Esophagus (tissue), 2 donors: ENCODE data around the gene CMSS1. TPM values are rescaled to one million over a fixed set of nuclear protein-coding genes. Genes with fewer than 3 reads are reported as not detected.

Experiments used
- H3K27ac ChIP-seq, 2 donors: one replicate each; pipeline ENCODE4 v1.5.1; 2013; ENCODE audit warnings: low read depth in 2 of 2, mild to moderate bottlenecking in 2 of 2, inconsistent platforms in 1 of 2, low read length in 1 of 2, moderate library complexity in 1 of 2
- H3K27me3 ChIP-seq, 2 donors: one replicate each; pipeline ENCODE4 v1.6.1; 2013; ENCODE audit warnings: low read length in 2 of 2, control low read depth in 1 of 2, mild to moderate bottlenecking in 1 of 2; ENCODE audit not compliant: insufficient read depth in 2 of 2, control insufficient read depth in 1 of 2
- H3K36me3 ChIP-seq, 2 donors: one replicate each; pipeline ENCODE4 v1.6.1; 2013; ENCODE audit warnings: low read length in 1 of 2; ENCODE audit not compliant: control insufficient read depth in 2 of 2, insufficient read depth in 2 of 2
- H3K4me1 ChIP-seq, 2 donors: one replicate each; pipeline ENCODE4 v1.6.1; 2013; ENCODE audit warnings: low read length in 1 of 2; ENCODE audit not compliant: control insufficient read depth in 2 of 2, insufficient read depth in 2 of 2
- H3K4me3 ChIP-seq, 2 donors: one replicate each; pipeline ENCODE4 v1.5.1; 2013; ENCODE audit warnings: low read length in 2 of 2, mild to moderate bottlenecking in 2 of 2, low read depth in 1 of 2, moderate library complexity in 1 of 2
- H3K9me3 ChIP-seq, 2 donors: one replicate each; pipeline ENCODE4 v1.6.1; 2013; ENCODE audit warnings: mild to moderate bottlenecking in 2 of 2, low read depth in 1 of 2, low read length in 1 of 2, moderate library complexity in 1 of 2; ENCODE audit not compliant: control insufficient read depth in 2 of 2, insufficient read depth in 1 of 2
- WGBS, 2 donors: extraction: QIAGEN DNeasy Blood & Tissue Kit; methylation state at CpG; one replicate each; pipeline ENCODE4 v1.1.7; 2013; 5-methylcytosine and 5-hydroxymethylcytosine counted together
- polyA plus RNA-seq, 2 donors: library from polyadenylated mRNA; stranded (reverse); fragments of 200-250 nt; gene quantifications; one replicate each; pipeline ENCODE4 v1.2.3, GENCODE V29; 2013
- donor health status: healthy with polysubstance abuse.
- donor health status: Bipolar disorder and iron deficiency.

Gene CMSS1
- polyA plus RNA-seq, 2 donors = 15.5 to 17.9 TPM

GRCh38 chr3:99955773-99956562 is 138.3 kb downstream of the CMSS1 start:
- H3K27me3 ChIP-seq = no peaks in the 10 kb centered on the region
- H3K4me3 ChIP-seq = no peak overlapping the region
- WGBS, 2 donors = 91 to 93% methylated on average over 10 of the region's 10 CpGs
- H3K36me3 ChIP-seq = no peaks in the 10 kb centered on the region
- H3K9me3 ChIP-seq = no peaks in the 10 kb centered on the region
- no peak overlapping the region for H3K27ac ChIP-seq
- H3K4me1 ChIP-seq = no peaks in the 10 kb centered on the region

DNA sequence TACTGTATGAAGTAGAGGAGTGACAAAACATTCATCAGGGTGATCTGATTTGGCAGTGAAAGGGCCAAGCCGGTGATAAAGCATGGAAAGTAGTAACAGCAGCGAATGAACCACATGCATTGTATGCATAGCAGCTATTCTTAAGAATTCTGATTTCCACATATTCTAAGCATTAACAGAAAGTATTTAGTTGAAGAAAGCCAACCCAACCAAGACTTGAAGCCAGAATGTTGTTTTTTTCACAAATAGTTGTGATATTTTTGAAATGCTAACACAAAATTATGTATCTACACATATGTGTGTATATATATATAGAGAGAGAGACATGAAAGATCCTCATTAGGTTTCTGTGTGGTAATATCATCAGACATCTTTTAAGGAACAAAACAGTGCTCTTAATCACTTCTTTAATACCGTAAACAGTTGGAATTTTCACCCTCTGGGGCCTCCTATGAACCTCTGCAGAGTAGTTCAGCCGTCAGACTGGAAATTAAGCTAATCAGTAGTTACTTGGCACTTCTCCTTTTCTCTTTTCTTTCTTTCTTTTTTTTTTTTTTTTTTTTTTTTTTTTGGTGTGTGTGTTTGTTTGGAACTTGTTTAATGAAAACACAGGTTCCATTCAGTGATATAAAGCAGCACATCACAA is 139.6 kb downstream of the CMSS1 start:
- H3K4me1 ChIP-seq = no peaks in the 10 kb centered on the region
- H3K27ac ChIP-seq = no peak overlapping the region

GRCh38 chr3:99958222-99958912 is 140.7 kb downstream of the CMSS1 start:
- 69 to 94% methylated on average over 3 of the region's 3 CpGs for WGBS, 2 donors
- Histone ChIP-seq H3K4me1 (no peaks in the 10 kb centered on the region), H3K27me3 (no peaks in the 10 kb centered on the region), H3K4me3 (no peak overlapping the region), H3K36me3 (no peaks in the 10 kb centered on the region), H3K9me3 (no peaks in the 10 kb centered on the region), H3K27ac (no peak overlapping the region)

More for the DNA sequence above, 139.6 kb downstream of the CMSS1 start:
- H3K4me3 ChIP-seq = no peak overlapping the region
- 72 to 73% methylated on average over 4 of the region's 4 CpGs for WGBS, 2 donors
- H3K36me3 ChIP-seq = no peaks in the 10 kb centered on the region
- H3K9me3 ChIP-seq = no peaks in the 10 kb centered on the region
- H3K27me3 ChIP-seq = no peaks in the 10 kb centered on the region

- H3K27ac ChIP-seq = no peak overlapping the region
Observed at GRCh38 chr3:99960123-99960878, 142.6 kb downstream of the CMSS1 start.

DNA sequence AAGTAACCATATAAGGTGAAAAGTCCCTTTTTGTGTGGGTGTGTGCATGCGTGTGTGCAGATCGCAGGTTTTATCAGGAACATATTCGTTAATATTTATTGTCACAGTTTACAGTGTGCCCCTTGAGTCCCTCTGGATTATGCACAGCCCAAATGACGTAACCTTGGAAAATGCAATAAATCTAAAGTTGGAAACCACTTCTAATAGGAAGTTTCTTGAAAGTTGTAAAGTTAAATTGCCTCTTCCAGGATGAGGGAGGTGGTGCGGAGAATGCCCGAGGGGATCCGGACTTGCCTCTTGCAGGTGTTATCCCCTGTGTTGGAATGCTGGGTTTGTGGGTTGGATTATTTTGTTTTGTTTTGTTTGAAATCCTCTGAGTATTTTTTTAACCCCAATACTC is 143.3 kb downstream of the CMSS1 start:
- Histone ChIP-seq H3K9me3 (no peaks in the 10 kb centered on the region), H3K36me3 (no peaks in the 10 kb centered on the region), H3K4me3 (no peak overlapping the region), H3K27ac (no peak overlapping the region), H3K4me1 (no peaks in the 10 kb centered on the region), H3K27me3 (no peaks in the 10 kb centered on the region)
- 66 to 69% methylated on average over 7 of the region's 7 CpGs for WGBS, 2 donors

More at GRCh38 chr3:99960123-99960878, 142.6 kb downstream of the CMSS1 start:
- Histone ChIP-seq H3K4me3 (no peak overlapping the region), H3K36me3 (no peaks in the 10 kb centered on the region), H3K27me3 (no peaks in the 10 kb centered on the region), H3K4me1 (no peaks in the 10 kb centered on the region), H3K9me3 (no peaks in the 10 kb centered on the region)
- WGBS, 2 donors = 65 to 72% methylated on average over 5 of the region's 5 CpGs

GRCh38 chr3:99961756-99962515 is 144.3 kb downstream of the CMSS1 start:
- no peaks in the 10 kb centered on the region for H3K36me3 ChIP-seq
- H3K4me3 ChIP-seq = no peak overlapping the region
- no peaks in the 10 kb centered on the region for H3K9me3 ChIP-seq
- 92 to 95% methylated on average over 7 of the region's 7 CpGs for WGBS, 2 donors
- H3K27ac ChIP-seq = no peak overlapping the region
- no peaks in the 10 kb centered on the region for H3K27me3 ChIP-seq
- no peaks in the 10 kb centered on the region for H3K4me1 ChIP-seq

DNA sequence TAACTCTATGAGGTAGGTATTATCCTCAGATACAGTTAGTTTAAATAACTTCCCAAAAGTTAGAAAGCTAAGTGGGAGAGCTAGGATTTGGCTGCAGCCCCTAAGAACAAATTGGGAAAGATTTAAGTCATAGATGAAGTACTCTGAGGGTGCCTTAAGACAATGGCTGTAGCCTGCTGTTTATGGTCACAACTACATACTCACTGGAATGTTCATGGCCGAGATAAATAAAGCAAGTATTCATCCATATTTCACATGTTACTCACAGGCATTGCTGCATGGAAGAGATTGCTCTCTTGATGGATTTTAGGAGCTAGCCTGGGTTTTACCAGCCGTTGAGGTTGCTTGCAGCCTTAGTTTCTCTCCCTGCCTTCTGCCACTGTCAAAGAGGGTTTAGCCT is 145.0 kb downstream of the CMSS1 start:
- Histone ChIP-seq H3K27ac (no peak overlapping the region), H3K4me1 (no peaks in the 10 kb centered on the region)
- 80 to 87% methylated on average over 2 of the region's 2 CpGs for WGBS, 2 donors

GRCh38 chr3:99965077-99965476 is 147.4 kb downstream of the CMSS1 start:
- Histone ChIP-seq H3K4me3 (no peak overlapping the region), H3K27ac (no peak overlapping the region), H3K9me3 (no peaks in the 10 kb centered on the region), H3K4me1 (no peaks in the 10 kb centered on the region), H3K36me3 (no peaks in the 10 kb centered on the region), H3K27me3 (no peaks in the 10 kb centered on the region)
- 56 to 88% methylated on average over 1 of the region's 1 CpG for WGBS, 2 donors

More for the DNA sequence above, 145.0 kb downstream of the CMSS1 start:
- no peaks in the 10 kb centered on the region for H3K9me3 ChIP-seq
- no peak overlapping the region for H3K4me3 ChIP-seq
- H3K36me3 ChIP-seq = no peaks in the 10 kb centered on the region
- H3K27me3 ChIP-seq = no peaks in the 10 kb centered on the region
